Dendritic cell treated with granulocyte-macrophage colony-stimulating factor and Interleukin-4, amounts not matched to agents 40 ng/mL and 50 ng/mL, for 4 days (primary cell): ENCODE measurements around the gene PLA2G6.
"Not testable (repeated sequence)": the region's sequence is repeated elsewhere in the genome, so short reads cannot be mapped to it uniquely, and the experiment has no call there.

Source experiments
- H3K27ac Mint-ChIP-seq: one replicate; pipeline ENCODE4 v1.8.0; 2022; ENCODE audit warnings: mild to moderate bottlenecking, mixed read lengths
- H3K27me3 Mint-ChIP-seq: one replicate; pipeline ENCODE4 v1.8.0; 2022; ENCODE audit warnings: mild to moderate bottlenecking, mixed read lengths
- H3K36me3 Mint-ChIP-seq: one replicate; pipeline ENCODE4 v1.8.0; 2022; ENCODE audit warnings: low read depth, mixed read lengths
- H3K4me1 Mint-ChIP-seq: one replicate; pipeline ENCODE4 v1.8.0; 2022; ENCODE audit warnings: low read depth, mixed read lengths
- H3K4me3 Mint-ChIP-seq: one replicate; pipeline ENCODE4 v1.8.0; 2022; ENCODE audit warnings: mild to moderate bottlenecking, moderate library complexity, mixed read lengths
- H3K9me3 Mint-ChIP-seq: one replicate; pipeline ENCODE4 v1.8.0; 2022; ENCODE audit warnings: mixed read lengths
- intact Hi-C: fragments of 100-400 bp; cut with micrococcal nuclease; formaldehyde crosslinking; loops from one replicate; pipeline ENCODE4 v1.15.0; 2022

Gene PLA2G6

GRCh38 chr22:38132794-38133193 is 48.8 kb downstream of the PLA2G6 start:
- Mint-ChIP-seq H3K9me3 (no peaks in the 10 kb centered on the region), H3K27me3 (peaks cover 39% of the 10 kb centered on the region), H3K27ac (no peak overlapping the region)

GRCh38 chr22:38132136-38132535 is 49.5 kb downstream of the PLA2G6 start:
- H3K27ac Mint-ChIP-seq = no peak overlapping the region
- H3K4me1 Mint-ChIP-seq = peaks cover 6% of the 10 kb centered on the region
- no peaks in the 10 kb centered on the region for H3K36me3 Mint-ChIP-seq
- H3K4me3 Mint-ChIP-seq = no peak overlapping the region
- intact Hi-C loops = no loop called here
- H3K9me3 Mint-ChIP-seq = no peaks in the 10 kb centered on the region
- peaks cover 35% of the 10 kb centered on the region for H3K27me3 Mint-ChIP-seq

More at GRCh38 chr22:38132794-38133193, 48.8 kb downstream of the PLA2G6 start:
- Mint-ChIP-seq H3K36me3 (no peaks in the 10 kb centered on the region), H3K4me1 (peaks cover 6% of the 10 kb centered on the region), H3K4me3 (no peak overlapping the region)
- intact Hi-C loops = no loop called here

- Mint-ChIP-seq H3K4me3 (no peak overlapping the region), H3K27me3 (peaks cover 38% of the 10 kb centered on the region), H3K4me1 (peaks cover 6% of the 10 kb centered on the region), H3K36me3 (no peaks in the 10 kb centered on the region), H3K9me3 (no peaks in the 10 kb centered on the region), H3K27ac (no peak overlapping the region)
- intact Hi-C loops = no loop called here
Measured at GRCh38 chr22:38131399-38131798, 50.2 kb downstream of the PLA2G6 start.

- H3K27me3 Mint-ChIP-seq = peaks cover 40% of the 10 kb centered on the region
- no peaks in the 10 kb centered on the region for H3K36me3 Mint-ChIP-seq
- H3K27ac Mint-ChIP-seq = no peak overlapping the region
- no peak overlapping the region for H3K4me3 Mint-ChIP-seq
- no peaks in the 10 kb centered on the region for H3K4me1 Mint-ChIP-seq
- intact Hi-C loops = no loop called here
- no peaks in the 10 kb centered on the region for H3K9me3 Mint-ChIP-seq
Measured at GRCh38 chr22:38129856-38130255, 51.8 kb downstream of the PLA2G6 start.

- Mint-ChIP-seq H3K4me1 (no peaks in the 10 kb centered on the region), H3K9me3 (no peaks in the 10 kb centered on the region), H3K36me3 (no peaks in the 10 kb centered on the region), H3K4me3 (no peak overlapping the region), H3K27ac (no peak overlapping the region), H3K27me3 (peaks cover 43% of the 10 kb centered on the region)
- intact Hi-C loops = no loop called here
Measured at GRCh38 chr22:38129021-38129420, 52.6 kb downstream of the PLA2G6 start.

- Mint-ChIP-seq H3K4me1 (no peaks in the 10 kb centered on the region), H3K27ac (no peak overlapping the region), H3K27me3 (peaks cover 42% of the 10 kb centered on the region), H3K4me3 (no peak overlapping the region), H3K9me3 (no peaks in the 10 kb centered on the region), H3K36me3 (no peaks in the 10 kb centered on the region)
- intact Hi-C loops = no loop called here
Measured at GRCh38 chr22:38127869-38128268, 53.8 kb downstream of the PLA2G6 start.

- no peaks in the 10 kb centered on the region for H3K9me3 Mint-ChIP-seq
- H3K36me3 Mint-ChIP-seq = no peaks in the 10 kb centered on the region
- H3K4me3 Mint-ChIP-seq = no peak overlapping the region
- peaks cover 45% of the 10 kb centered on the region for H3K27me3 Mint-ChIP-seq
- H3K27ac Mint-ChIP-seq = no peak overlapping the region
- intact Hi-C loops = no loop called here
- H3K4me1 Mint-ChIP-seq = no peaks in the 10 kb centered on the region
Measured at GRCh38 chr22:38126928-38127668, 54.5 kb downstream of the PLA2G6 start.

GRCh38 chr22:38125751-38126201 is 55.9 kb downstream of the PLA2G6 start:
- H3K4me3 Mint-ChIP-seq = no peak overlapping the region
- intact Hi-C loops = no loop called here
- no peak overlapping the region for H3K27ac Mint-ChIP-seq
- no peaks in the 10 kb centered on the region for H3K36me3 Mint-ChIP-seq
- no peaks in the 10 kb centered on the region for H3K9me3 Mint-ChIP-seq
- peaks cover 58% of the 10 kb centered on the region for H3K27me3 Mint-ChIP-seq
- H3K4me1 Mint-ChIP-seq = no peaks in the 10 kb centered on the region

GRCh38 chr22:38125038-38125610 is 56.5 kb downstream of the PLA2G6 start:
- intact Hi-C loops = no loop called here
- Mint-ChIP-seq H3K9me3 (no peaks in the 10 kb centered on the region), H3K4me1 (no peaks in the 10 kb centered on the region), H3K36me3 (no peaks in the 10 kb centered on the region), H3K27ac (no peak overlapping the region), H3K27me3 (peaks cover 62% of the 10 kb centered on the region), H3K4me3 (no peak overlapping the region)

GRCh38 chr22:38124236-38124974 is 57.2 kb downstream of the PLA2G6 start:
- no peaks in the 10 kb centered on the region for H3K36me3 Mint-ChIP-seq
- H3K4me3 Mint-ChIP-seq = no peak overlapping the region

GRCh38 chr22:38122616-38123015 is 59.0 kb downstream of the PLA2G6 start:
- H3K4me1 Mint-ChIP-seq = no peaks in the 10 kb centered on the region
- H3K4me3 Mint-ChIP-seq = no peak overlapping the region
- intact Hi-C loops = no loop called here
- no peak overlapping the region for H3K27ac Mint-ChIP-seq
- no peaks in the 10 kb centered on the region for H3K9me3 Mint-ChIP-seq
- H3K36me3 Mint-ChIP-seq = no peaks in the 10 kb centered on the region
- H3K27me3 Mint-ChIP-seq = peaks cover 63% of the 10 kb centered on the region

More at GRCh38 chr22:38124236-38124974, 57.2 kb downstream of the PLA2G6 start:
- Mint-ChIP-seq H3K9me3 (no peaks in the 10 kb centered on the region), H3K27ac (no peak overlapping the region), H3K4me1 (no peaks in the 10 kb centered on the region), H3K27me3 (peaks cover 61% of the 10 kb centered on the region)
- intact Hi-C loops = no loop called here

GRCh38 chr22:38120359-38121110 is 61.1 kb downstream of the PLA2G6 start:
- peaks cover 55% of the 10 kb centered on the region for H3K27me3 Mint-ChIP-seq
- H3K4me3 Mint-ChIP-seq = no peak overlapping the region
- H3K27ac Mint-ChIP-seq = no peak overlapping the region
- H3K36me3 Mint-ChIP-seq = no peaks in the 10 kb centered on the region
- no peaks in the 10 kb centered on the region for H3K9me3 Mint-ChIP-seq
- intact Hi-C loops = no loop called here
- no peaks in the 10 kb centered on the region for H3K4me1 Mint-ChIP-seq

GRCh38 chr22:38118747-38119146 is 62.9 kb downstream of the PLA2G6 start:
- H3K4me1 Mint-ChIP-seq, H3K36me3 Mint-ChIP-seq, H3K9me3 Mint-ChIP-seq, intact Hi-C loops, H3K27ac Mint-ChIP-seq, H3K4me3 Mint-ChIP-seq: not testable (repeated sequence)
- H3K27me3 Mint-ChIP-seq = peaks cover 56% of the 10 kb centered on the region

- no peaks in the 10 kb centered on the region for H3K9me3 Mint-ChIP-seq
- H3K27me3 Mint-ChIP-seq = peaks cover 57% of the 10 kb centered on the region
- intact Hi-C loops = no loop called here
- H3K4me1 Mint-ChIP-seq = peaks cover 4% of the 10 kb centered on the region
- no peaks in the 10 kb centered on the region for H3K36me3 Mint-ChIP-seq
- no peak overlapping the region for H3K27ac Mint-ChIP-seq
- no peak overlapping the region for H3K4me3 Mint-ChIP-seq
Measured at GRCh38 chr22:38118182-38118581, 63.4 kb downstream of the PLA2G6 start.
